ENCODE data around the gene ASCL4.

ASCL4 gene

DNA sequence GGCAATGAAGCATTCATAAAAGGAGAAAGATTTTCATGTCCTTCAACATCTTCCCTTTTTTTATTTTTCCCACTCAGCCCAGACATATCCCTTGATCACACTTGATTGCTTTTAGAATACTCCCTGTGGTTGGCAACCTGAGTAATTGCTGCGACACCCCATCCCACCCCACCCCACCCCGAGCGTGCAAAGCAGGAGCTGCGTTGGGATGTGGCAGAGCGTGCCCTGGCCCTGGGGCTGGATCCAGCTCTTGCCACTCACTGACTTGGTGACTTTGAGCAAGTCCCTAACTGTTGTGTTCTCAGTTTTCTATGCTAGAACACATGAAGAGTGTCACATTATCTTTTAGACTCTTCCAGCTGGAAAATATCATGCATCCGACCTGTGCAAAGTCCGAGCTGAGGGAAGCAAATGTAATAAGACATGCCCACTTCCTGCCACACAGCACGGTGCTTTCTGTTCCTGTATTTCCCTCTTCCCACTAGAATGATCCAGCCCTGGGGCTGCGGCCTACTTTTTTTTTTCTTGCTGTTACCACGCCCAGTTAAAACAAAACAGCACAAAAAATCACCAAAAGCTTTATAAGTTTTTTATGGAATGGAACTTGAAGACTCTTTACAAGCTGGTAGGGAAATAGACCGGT is 4.0 kb downstream of the ASCL4 start:
- DNase-seq = no peak

DNA sequence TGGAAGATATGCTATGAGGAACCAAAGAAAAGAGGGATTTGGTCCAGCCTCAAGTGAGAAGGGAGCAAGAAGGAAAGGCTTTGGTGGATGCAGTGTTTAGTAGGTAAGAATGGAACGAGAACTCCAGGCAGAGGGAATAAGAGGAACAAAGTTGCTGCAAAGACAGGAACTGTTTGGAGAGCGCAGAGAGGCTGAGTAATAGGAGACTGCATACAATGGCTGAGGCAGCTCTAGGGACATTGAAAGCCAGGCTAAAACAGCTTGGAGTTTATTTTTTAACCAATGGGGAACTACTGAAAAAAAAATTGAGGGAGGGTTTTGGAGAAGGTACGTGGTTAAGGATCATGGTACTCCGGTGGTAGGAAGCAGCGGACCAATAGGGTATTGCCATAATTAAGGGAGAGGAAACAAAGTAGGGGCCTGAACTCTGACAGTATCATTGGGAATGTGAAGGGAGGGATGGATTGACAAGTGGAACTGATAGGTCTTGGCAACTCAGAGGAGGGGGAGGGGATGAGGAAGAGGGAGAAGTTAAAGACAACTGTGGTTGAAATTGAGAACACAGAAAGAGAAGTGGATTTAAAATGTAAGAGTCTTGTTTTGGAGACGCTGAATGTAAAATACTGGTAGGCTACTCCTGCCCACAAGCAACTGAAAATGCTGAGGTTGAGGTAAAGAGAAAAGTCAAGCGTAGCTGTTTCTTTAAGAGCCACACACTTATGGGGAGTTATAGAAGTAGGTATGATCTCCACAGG is 4.8 kb downstream of the ASCL4 start:
- DNase-seq = no peak

DNA sequence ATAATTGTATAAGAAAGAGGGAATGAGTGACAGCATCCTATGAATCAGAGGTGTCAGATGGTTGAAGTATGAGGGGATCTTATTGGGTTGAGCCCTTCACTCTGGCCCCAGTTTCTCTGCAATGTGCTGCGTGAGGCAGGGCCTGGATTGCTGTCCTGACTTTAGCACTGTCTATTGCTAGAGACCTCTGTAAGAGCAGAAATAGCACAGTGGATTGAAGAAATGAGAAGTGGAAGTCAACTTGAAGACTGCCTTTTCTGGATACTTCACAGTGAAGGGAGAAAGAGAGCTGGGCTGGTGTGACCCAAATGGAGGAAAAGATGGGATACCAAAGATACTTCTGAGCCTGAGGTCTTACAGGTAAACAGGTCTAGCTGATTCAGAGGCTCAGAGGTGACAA is 5.8 kb downstream of the ASCL4 start:
- no peak for DNase-seq

DNA sequence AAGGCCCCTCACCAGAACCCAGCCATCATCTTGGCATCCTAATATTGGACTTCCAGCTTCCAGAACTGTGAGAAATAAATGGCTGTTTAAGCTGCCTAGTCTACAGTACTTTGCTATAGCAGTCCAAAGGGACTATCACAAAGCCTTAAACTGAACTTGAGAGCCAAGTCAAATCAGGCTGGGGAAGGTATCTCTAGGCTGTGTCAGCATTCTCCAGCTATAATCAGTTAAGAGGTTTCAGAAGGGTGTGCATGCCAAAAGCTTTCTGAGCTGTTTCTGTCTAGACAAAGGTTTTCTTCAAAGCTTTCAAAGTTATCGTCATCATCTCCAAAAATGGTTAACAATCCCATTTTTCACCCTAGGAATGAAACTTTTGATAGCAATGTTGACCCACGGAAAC is 7.6 kb downstream of the ASCL4 start:
- DNase-seq = no peak

DNA sequence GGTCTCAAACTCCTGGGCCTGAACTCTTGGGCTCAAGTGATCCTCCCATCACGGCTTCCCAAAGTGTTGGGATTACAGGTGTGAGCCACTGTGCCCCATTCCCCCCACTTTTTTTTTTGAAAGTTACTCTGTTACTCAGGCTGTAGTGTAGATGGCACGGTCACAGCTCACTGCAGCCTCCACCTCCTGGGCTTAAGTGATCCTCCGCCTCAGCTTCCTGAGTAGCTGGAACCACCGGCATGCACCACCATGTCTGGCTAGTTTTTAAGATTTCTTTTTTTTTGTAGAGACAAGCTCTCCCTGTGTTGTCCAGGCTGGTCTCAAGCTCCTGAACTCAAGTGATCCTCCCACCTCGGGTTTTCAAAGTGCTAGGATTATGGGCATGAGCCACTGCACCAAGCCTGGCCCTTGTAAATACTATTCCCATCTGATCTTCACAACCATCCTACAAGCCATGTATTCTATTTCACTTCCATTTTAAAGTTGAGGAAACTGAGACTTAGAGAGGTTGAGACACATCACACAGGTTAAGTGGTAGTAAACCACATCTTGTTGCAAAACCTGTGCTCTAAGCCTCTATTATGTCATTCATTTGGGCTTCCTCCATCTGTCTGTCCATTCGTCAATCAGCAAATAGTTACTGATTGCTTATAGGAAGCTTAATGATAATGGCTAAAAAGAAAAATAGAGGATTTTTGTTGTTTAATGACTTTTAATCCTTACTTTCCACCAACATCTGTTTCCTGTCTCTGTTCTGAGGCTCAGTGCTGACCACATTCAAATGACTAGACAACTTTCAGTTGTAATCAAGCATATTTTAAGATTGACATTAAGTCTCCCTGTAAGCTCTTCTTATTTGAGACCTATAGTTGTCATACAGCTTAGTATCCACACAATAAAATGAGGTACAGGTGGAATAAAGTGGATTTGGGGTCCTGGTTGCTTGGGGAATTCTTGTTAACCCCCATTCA is 9.2 kb downstream of the ASCL4 start:
- DNase-seq = no peak

DNA sequence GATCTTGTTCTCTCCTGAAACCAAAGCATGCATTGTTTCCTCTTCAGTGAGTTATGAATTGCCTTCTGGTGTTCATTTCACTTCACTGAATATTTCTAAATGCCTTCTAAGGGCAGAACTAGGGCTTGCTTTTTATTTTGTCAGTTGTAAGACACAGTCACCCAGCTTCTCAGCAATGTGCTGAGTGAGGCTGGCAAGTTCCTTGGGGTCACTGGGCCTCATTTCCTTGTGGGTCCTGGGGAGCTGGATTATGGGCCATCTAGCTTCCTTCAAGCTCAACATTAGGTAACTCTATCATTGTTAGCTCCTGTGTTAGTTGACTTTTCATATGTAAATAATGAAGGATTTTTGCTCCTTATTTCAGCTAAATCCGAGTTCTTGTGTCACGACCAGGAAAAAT is 13.8 kb downstream of the ASCL4 start:
- no peak for DNase-seq

DNA sequence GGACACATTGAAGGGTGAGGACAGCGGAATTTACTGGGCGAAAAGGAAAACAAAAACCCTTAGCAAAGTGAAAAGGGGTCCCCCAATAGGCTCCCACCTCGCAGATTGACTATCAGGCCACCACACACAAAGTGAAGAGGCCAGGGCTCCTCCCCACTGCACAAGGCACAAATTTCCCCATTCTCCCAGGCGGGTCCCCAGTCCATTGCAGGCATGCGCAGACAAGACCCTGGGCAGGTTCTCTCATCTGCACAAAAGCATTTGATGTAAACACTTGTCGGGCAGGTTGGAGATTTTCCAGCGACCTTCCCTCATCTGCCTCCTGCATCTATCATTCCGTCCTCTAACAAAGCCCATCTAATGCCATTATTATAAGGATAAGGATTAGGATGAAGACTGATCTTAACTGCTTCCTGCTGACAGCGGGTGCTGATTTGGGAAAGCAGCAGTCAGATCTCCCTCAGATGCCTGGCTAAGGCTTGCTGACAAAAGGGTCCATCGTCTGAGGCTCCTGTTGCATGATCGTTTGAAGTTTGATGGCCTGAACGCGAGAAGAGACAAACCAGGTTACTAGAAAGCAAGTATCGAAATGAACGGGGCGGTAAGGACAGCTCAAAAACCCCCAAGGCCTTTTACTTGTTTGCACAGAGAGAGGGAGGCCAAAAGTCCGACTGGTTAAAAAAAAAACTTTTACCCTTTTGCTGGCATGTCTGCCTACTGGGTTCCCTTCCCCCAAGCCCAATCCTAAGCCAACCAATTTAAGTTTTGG is 14.4 kb downstream of the ASCL4 start:
- DNase-seq = no peak

DNA sequence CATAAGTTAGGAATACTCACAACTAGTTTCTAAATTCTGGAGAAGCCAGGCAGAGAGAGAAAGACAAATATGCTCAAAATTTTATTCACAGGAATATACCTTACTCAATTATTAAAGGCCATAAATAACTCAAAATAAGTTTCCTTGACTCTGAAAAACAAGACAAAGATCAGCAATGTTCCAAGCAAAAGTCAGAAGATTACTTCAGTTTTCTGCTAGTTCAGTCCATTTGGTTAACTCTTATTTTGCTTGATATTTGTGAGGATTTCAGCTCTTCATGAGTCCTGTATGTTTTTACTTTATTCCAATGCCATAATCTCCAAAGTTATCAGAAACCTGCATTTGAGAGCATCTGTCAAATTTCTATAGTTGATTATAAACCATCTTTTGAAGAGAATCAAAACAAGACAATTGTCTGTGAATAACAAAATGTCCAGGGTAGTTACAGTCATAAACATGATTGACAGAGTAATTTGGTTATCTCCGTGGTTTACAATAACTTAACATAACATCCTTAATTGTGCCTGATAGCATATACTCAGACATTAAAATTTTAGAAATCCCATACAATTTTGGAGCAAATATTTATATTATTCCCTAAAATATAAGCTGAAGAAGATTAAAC is 17.1 kb downstream of the ASCL4 start:
- no peak for DNase-seq

DNA sequence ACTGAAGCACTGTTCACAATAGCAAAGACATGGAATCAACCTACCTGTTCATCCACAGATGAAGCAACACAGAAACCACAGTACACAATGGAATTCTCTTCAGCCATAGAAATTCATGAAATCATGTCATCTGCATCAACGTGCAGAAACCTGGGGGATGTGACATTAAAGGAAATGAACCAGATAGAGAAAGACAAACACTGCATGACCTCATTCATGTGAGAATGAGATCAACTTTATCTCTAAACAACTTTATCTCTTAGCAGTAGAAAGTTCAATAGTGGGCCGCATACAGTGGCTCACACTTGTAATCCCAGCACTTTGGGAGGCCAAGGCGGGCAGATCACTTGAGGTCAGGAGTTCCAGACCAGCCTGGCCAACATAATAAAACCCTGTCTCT is 19.9 kb downstream of the ASCL4 start:
- no peak for DNase-seq

DNA sequence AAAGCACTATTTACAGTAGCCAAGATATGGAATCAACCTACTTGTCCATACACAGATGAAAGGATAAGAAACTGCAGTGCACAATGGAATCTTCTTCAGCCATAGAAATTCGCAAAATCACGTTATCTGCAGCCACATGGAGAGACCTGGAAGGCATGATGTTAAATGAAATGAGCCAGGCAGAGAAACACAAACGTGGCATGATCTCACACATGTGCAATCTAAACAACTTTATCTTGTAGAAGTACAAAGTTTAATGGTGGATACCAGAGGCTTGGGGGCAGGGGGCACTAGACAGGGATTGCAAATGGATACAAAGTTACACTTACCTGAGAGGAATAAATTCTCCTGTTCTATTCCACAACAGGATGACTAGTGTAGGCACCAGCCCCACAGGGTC is 24.1 kb downstream of the ASCL4 start:
- DNase-seq = no peak

DNA sequence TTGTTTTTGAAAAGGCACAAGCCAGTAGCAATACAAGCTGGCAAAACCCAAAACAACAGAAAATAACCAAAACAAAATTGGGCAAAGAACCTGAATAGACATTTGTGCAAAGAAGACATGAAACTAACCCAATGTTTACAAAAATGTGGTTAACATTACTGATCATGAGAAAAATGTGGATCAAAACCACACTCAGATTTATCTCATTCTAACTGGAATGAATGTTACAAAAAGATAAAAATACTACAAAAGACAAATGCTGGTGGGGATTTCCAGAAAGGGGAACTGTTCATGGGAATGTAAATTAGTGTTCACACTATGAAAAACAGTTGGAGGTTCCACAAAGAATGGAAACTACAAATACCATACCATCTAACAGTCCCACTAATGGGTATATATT is 26.6 kb downstream of the ASCL4 start:
- DNase-seq = no peak

DNA sequence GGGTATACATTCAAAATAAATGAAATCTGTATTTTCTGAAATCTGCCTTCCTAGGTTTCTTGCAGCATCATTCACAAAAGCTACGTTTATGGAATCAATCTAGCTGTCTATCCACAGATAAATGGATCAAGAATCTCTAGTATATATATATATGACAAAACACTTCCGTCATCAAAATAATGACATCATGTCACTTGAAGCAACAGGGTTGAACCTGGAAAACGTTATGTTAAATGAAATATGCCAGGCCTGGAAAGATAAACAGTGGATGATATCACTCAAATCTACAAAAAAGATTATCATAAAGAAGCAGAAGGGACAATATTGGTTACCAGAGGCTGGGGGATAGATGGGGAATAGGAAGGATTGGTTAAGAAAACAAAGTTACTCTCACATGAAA is 28.6 kb downstream of the ASCL4 start:
- no peak for DNase-seq

DNA sequence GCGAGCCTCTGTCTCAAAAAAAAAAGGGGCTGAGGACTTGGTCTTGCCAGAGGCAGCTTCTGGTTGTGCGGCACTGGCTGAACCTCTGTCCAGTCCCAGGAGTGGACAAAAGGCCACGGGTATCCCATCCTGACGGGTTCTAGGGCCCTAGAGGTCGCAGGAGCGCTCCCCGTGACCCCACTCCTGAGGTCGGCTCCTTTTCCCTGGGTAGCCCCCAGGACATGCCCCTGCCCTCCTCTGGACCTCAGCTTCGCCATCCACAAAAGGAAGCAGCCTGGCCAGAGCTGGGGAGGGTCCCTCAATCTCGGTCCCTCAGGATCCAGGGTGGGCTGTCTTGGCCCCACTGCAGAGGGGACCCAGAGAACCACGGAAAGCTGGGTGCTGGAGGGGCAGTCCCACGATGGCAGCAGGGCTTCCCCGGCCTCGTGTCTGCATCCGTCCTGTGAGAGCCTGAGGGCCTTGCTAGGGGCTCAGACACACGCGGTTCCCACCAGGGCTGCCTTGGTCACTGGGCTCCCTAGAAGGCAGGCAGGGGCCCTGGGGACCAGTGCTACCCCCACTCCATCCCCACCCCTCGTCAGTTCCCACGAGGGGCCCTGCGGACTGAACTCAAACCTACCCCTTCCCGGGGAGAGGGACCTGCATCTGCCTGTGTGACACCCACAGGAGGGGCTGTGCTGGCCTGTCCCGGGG is 31.1 kb downstream of the ASCL4 start:
- DNase-seq = no peak

DNA sequence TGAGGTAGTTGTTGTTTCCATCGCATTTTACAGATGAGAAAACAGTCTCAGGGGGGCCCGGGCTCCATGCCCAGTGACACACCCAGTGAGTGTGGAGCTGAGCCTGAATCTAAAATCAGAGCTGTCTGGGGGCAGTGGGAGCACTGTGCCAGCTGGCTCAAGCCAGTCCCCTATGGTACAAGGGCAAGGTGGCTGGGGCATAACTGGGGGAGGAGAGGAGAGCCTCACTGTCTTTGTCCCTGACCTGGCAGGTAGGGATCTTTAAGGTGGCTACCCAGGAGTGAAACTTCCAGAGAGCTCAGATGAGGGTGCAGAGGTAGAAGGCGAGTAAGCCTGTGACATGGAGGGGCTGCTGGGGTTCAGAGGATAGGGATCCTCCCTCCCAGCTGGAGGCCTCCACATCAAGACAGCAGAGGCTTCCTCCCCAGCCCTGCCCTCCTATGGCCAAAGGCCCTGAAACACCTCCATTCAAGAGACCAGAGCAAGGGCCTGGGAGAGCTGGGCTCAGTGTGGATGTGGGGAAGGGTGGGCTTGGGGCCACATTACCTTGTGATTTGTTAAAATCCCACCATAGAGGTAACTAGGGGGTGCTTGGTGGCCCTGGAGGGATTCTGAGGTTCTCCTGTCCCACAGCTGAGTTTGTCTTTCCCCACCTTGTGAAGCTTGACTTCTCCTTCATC is 33.1 kb downstream of the ASCL4 start:
- no peak for DNase-seq

DNA sequence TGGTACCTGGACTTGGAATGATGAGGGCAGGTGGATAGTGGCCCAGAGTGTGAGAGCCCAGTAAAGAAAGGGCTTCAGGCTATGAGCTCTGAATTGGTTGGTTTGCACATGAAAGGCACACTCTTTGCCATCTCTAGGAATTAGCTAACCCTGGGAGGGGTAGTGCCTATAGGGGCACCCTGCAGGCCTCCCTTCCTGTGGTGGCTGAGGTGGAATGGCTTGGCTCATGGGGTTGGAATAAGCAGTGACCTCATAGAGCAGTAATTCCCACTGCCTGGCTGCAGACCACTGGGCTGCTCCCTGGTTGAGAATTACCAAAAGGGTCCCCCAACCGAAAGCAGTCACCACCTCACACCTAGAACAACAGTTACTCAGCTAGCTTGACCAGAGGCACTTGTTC is 42.7 kb downstream of the ASCL4 start:
- no peak for DNase-seq

DNA sequence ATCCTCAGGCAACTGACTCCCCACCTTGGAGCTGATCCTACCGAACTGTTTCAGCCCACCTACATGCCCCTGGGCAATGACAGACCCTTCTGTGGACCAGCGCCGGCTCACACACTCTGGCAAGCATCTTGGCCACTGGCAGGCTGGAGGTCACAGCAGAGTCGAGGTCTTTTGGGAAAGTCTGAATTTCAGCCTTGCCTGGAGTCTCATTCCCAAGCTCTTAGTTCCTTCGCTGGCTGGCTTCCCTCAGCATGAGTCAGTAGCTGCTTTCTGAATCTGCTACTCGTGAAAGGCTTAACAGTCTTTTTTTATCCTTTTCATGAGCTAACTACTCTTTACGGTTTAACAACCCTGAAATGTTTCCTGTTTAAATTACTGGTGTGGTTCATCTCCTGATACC is 44.5 kb downstream of the ASCL4 start:
- DNase-seq = peak in 8 of 56 donors; percentile 2 to 20 (median 8)

DNA sequence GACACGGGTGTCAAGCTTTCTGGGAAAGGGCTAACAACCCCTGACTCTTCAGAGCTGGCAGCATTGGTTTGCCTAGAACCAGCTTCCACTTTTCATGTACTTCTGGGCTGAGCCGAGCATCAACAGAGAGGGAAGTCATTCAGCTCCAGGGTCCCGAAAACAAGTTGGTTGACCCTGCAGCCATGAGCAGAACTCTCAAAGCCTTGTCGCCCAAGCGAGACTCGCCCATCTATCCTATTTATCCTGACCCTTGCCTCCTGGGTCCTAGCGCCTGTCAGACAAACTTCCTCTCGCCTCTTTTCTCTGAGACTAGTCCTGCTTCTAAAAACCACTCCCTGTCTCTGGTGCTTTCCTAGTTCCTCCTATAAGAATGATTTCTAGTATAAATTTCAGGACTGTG is 47.9 kb downstream of the ASCL4 start:
- DNase-seq = no peak

Data from nucleus accumbens (tissue), 56 donors.